Activated CD4-positive, CD25-positive, alpha-beta regulatory T cell treated with anti-CD3 and anti-CD28 coated beads, Interleukin-2, amount 50 U/mL, for 16 hours (primary cell): ENCODE results near the gene CRYM.

ENCODE experiments used
- DNase-seq: peaks from one replicate; pipeline ENCODE4 v3.0.0-alpha.2; 2020; ENCODE audit warnings: low read depth, low spot score

CRYM gene

GRCh38 chr16:21244518-21245215, 33.4 kb downstream of the CRYM start:
- DNase-seq: no peak

- DNase-seq: no peak
These were observed 35.3 kb downstream of the CRYM start for GRCh38 chr16:21242756-21243155.

- DNase-seq: no peak
These were observed 38.4 kb downstream of the CRYM start for GRCh38 chr16:21239646-21240045.

GRCh38 chr16:21236831-21237230, 41.3 kb downstream of the CRYM start:
- DNase-seq: no peak

GRCh38 chr16:21235199-21235585, 42.9 kb downstream of the CRYM start:
- DNase-seq: no peak

- DNase-seq: no peak
These were observed 44.5 kb downstream of the CRYM start, which contains the start of gene ANKS4B for GRCh38 chr16:21233521-21234150. Gene ANKS4B, plus strand, starts transcription at chr16:21233699. Its CDS starts 39 bp downstream, at chr16:21233738.

GRCh38 chr16:21233045-21233520, 45.0 kb downstream of the CRYM start:
- DNase-seq: no peak

- DNase-seq: no peak
These were observed 49.7 kb downstream of the CRYM start for GRCh38 chr16:21228361-21228872.

GRCh38 chr16:21227866-21228265, 50.2 kb downstream of the CRYM start:
- no peak for DNase-seq

GRCh38 chr16:21226749-21227148, 51.3 kb downstream of the CRYM start:
- no peak for DNase-seq

GRCh38 chr16:21224800-21225199, 53.3 kb downstream of the CRYM start:
- DNase-seq: no peak

GRCh38 chr16:21223787-21224186, 54.3 kb downstream of the CRYM start:
- no peak for DNase-seq

- no peak for DNase-seq
These were observed 55.4 kb downstream of the CRYM start for GRCh38 chr16:21222495-21223337.

- no peak for DNase-seq
These were observed 58.5 kb downstream of the CRYM start for GRCh38 chr16:21219551-21219950.

GRCh38 chr16:21218153-21218552, 59.9 kb downstream of the CRYM start:
- no peak for DNase-seq

- DNase-seq: no peak
These were observed 61.0 kb downstream of the CRYM start for GRCh38 chr16:21217121-21217520.

GRCh38 chr16:21214086-21214485, 64.0 kb downstream of the CRYM start:
- no peak for DNase-seq

GRCh38 chr16:21211486-21211885, 66.6 kb downstream of the CRYM start, which contains the start of gene ZP2:
Gene ZP2, minus strand, starts transcription at chr16:21211574. Its CDS starts 27 bp downstream, at chr16:21211547.
- DNase-seq: no peak
